Measurements from ENCODE around the gene KCNQ1.

- no peak for TF ChIP-seq EP300 (IDR thresholded peaks at IDR 0.05)
- TF ChIP-seq POLR2AphosphoS5 (IDR thresholded peaks at IDR 0.05) = no peak
These were observed 437.7 kb downstream of the KCNQ1 start for GRCh38 chr11:2882396-2883110.

Data from upper lobe of left lung (tissue), 4 donors.